Naive thymus-derived CD8-positive, alpha-beta T cell (primary cell): ENCODE data around the gene PSAT1. TPM values are rescaled to one million over a fixed set of nuclear protein-coding genes. Genes with fewer than 3 reads are reported as not detected.

Source experiments
- ATAC-seq, 2 donors: fragments of 150-1000 bp; cut with Tn5 transposase in 1 of 2; sonication (Bioruptor Pico), chemical (Tn5 transposase) in 1 of 2; 1 replicate in 1 of 2; 2 replicates in 1 of 2; pipeline ENCODE4 v1.10.0; 2021; ENCODE audit warnings: mild to moderate bottlenecking in 2 of 2, moderate library complexity in 2 of 2
- POLR2A ChIA-PET: fragments of 350-600 bp; sonication (Branson Sonifier 250); formaldehyde crosslinking; loops from one replicate; lab custom pipeline; 2021; ENCODE audit warnings: antibody characterized with exemption; lab: Charles Lee
- DNase-seq, 10 donors: peaks; one replicate each; pipeline versions ENCODE4 v3.0.0 to v3.0.0-alpha.2; 2020 to 2022
- H3K27ac Mint-ChIP-seq, 10 donors: one replicate each; pipeline ENCODE4 v1.8.0; 2020 to 2022; ENCODE audit warnings: mild to moderate bottlenecking in 10 of 10, mixed read lengths in 10 of 10, moderate library complexity in 4 of 10, inconsistent platforms in 1 of 10
- H3K27me3 Mint-ChIP-seq, 5 donors: one replicate each; pipeline ENCODE4 v1.8.0; 2021 to 2022; ENCODE audit warnings: mixed read lengths in 5 of 5
- H3K36me3 Mint-ChIP-seq, 3 donors: one replicate each; pipeline ENCODE4 v1.8.0; 2020 to 2022; ENCODE audit warnings: mixed read lengths in 3 of 3, mild to moderate bottlenecking in 2 of 3, inconsistent platforms in 1 of 3
- H3K4me1 Mint-ChIP-seq, 4 donors: one replicate each; pipeline ENCODE4 v1.8.0; 2021 to 2022; ENCODE audit warnings: mixed read lengths in 4 of 4
- H3K4me3 Mint-ChIP-seq, 10 donors: one replicate each; pipeline ENCODE4 v1.8.0; 2020 to 2022; ENCODE audit warnings: mild to moderate bottlenecking in 10 of 10, mixed read lengths in 10 of 10, moderate library complexity in 6 of 10, inconsistent platforms in 1 of 10
- H3K9me3 Mint-ChIP-seq, 9 donors: one replicate each; pipeline ENCODE4 v1.8.0; 2020 to 2022; ENCODE audit warnings: mixed read lengths in 9 of 9, mild to moderate bottlenecking in 3 of 9, inconsistent platforms in 1 of 9, moderate library complexity in 1 of 9
- polyA plus RNA-seq, 3 donors: library from polyadenylated mRNA; unstranded; fragments of 300-500 nt; fragmentation: Illumina TruSeq; gene quantifications; one replicate each; pipeline ENCODE4 v1.2.3, GENCODE V29; 2021
- total RNA-seq, 8 experiments: library from RNA in 2 of 8; stranded (reverse) in 2 of 8; gene quantifications; one replicate each; pipeline ENCODE4 v1.2.3 and lab custom pipeline; 2021 to 2026

Gene PSAT1
- total and polyA plus RNA-seq, 5 experiments from 2014 or later = 12.1 to 29.3 (median 20.1) TPM

DNA sequence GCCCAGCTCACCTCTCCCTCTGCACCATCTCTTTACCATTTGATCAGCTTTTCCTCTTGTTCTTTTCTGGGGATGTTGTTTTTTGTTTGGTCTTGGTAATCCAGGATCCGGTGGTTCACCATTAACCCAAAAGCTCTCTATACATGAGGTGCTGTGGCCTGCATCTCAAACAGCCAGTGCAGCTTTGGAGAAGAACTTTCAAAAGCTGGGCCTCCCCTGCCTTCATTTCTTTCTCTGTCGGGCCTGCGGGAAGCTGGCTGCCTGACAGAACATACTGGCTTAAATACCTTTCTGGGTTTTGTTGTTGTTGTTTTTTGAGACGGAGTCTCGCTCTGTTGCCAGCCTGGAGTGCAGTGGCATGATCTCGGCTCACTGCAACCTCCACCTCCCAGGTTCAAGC is 12.1 kb downstream of the PSAT1 start:
- ATAC-seq = no peak
- peaks cover 3 to 61% (median 36%) of the 10 kb centered on the region in 3 donors for H3K36me3 Mint-ChIP-seq

DNA sequence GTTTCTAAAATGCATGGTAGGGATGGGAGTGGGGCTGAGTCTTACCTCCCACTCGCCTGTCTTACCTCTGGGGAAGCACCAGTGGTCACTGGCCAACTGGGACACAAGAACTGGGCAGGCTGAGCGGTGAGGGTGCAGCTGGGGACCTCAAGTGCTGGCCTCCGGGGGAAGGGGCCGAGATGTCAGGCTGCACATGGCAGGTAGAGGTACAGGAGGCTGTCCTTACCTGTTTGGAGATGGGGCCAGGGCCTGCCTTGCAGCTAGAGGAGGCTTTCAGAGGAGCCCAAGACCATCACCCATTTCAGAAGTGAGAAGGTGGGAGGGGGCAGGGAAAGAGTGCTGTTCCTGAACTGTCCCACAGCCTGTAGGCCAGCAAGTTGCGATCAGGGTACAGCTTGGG is 14.2 kb downstream of the PSAT1 start:
- Mint-ChIP-seq H3K4me1 (peaks cover 0 to 5% (median 0%) of the 10 kb centered on the region in 4 donors), H3K27ac (peak overlapping the region in 1 of 10 donors; percentile 2), H3K36me3 (peaks cover 0 to 47% (median 27%) of the 10 kb centered on the region in 3 donors), H3K9me3 (no peaks in the 10 kb centered on the region), H3K27me3 (no peaks in the 10 kb centered on the region), H3K4me3 (no peak overlapping the region)
- POLR2A ChIA-PET = no interaction called here
- DNase-seq (no peak), ATAC-seq (no peak)

More for the DNA sequence above, 12.1 kb downstream of the PSAT1 start:
- POLR2A ChIA-PET = no interaction called here
- no peaks in the 10 kb centered on the region for H3K4me1 Mint-ChIP-seq
- H3K4me3 Mint-ChIP-seq = no peak overlapping the region
- H3K9me3 Mint-ChIP-seq = no peaks in the 10 kb centered on the region
- H3K27me3 Mint-ChIP-seq = no peaks in the 10 kb centered on the region
- DNase-seq = no peak
- no peak overlapping the region for H3K27ac Mint-ChIP-seq

DNA sequence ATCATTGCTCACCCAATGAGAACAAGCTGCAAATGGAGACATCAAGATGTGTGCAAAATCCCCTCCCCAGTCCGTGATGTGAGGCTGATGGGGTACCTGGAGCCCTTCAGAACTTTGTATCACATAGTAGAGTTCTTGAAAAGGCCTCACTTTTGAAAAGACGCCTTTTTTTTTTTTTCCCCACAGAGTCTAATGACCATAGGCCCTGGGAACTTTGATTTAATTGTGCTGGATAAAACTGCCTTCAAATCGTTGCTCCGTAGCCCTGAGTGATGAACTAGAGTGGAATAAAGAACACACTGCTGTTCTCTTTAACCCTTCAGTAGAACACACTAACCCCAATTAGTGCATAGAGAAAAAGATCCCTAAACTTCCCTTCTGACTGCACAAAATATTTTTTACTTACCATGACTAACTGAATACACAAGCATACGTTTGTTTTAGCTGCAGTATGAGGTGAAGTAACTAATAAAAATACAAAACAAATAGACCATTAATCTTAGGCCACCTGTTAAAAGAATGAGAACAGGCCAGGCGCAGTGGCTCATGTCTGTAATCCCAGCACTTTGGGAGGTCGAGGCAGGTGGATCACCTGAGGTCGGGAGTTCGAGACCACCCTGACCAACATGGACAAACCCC is 15.1 kb downstream of the PSAT1 start:
- no peak for ATAC-seq
- POLR2A ChIA-PET = interaction anchor here (0.7 kb wide), 1 partner anchor 16 kb away, joined by 3 read pairs; no protein-coding TSS in a partner anchor

DNA sequence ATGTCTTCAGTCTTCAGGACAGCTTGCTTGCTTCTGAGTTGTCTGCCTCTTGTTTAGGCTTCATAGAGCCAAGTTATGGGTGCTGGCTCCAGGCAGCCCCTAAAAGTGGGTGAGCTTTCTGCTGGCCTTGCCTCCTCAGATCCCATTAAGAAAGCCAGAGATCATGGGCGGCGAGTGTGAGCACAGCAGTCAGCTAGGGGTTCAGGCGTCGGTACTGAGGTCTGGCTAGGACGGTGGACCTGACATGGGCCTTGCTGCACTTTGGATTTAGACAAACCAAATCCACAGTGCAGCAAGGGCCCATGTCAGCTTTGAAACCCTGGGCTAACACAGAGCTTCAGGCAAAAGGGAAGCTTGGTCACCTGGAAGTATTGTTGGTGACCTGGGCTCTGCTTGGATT is 17.6 kb downstream of the PSAT1 start:
- H3K4me1 Mint-ChIP-seq = peaks cover 0 to 5% (median 0%) of the 10 kb centered on the region in 4 donors
- no peaks in the 10 kb centered on the region for H3K27me3 Mint-ChIP-seq
- no peak for ATAC-seq
- peak overlapping the region in 3 of 10 donors; percentile 11 to 48 (median 32) for H3K27ac Mint-ChIP-seq
- H3K9me3 Mint-ChIP-seq = no peaks in the 10 kb centered on the region
- H3K4me3 Mint-ChIP-seq = no peak overlapping the region
- POLR2A ChIA-PET = no interaction called here
- peaks cover 16 to 51% (median 46%) of the 10 kb centered on the region in 3 donors for H3K36me3 Mint-ChIP-seq
- DNase-seq = no peak

More for the DNA sequence above, 15.1 kb downstream of the PSAT1 start:
- Mint-ChIP-seq H3K27ac (no peak overlapping the region), H3K4me1 (peaks cover 0 to 5% (median 0%) of the 10 kb centered on the region in 4 donors), H3K4me3 (no peak overlapping the region), H3K36me3 (peaks cover 6 to 49% (median 35%) of the 10 kb centered on the region in 3 donors), H3K9me3 (no peaks in the 10 kb centered on the region), H3K27me3 (no peaks in the 10 kb centered on the region)
- DNase-seq = no peak

DNA sequence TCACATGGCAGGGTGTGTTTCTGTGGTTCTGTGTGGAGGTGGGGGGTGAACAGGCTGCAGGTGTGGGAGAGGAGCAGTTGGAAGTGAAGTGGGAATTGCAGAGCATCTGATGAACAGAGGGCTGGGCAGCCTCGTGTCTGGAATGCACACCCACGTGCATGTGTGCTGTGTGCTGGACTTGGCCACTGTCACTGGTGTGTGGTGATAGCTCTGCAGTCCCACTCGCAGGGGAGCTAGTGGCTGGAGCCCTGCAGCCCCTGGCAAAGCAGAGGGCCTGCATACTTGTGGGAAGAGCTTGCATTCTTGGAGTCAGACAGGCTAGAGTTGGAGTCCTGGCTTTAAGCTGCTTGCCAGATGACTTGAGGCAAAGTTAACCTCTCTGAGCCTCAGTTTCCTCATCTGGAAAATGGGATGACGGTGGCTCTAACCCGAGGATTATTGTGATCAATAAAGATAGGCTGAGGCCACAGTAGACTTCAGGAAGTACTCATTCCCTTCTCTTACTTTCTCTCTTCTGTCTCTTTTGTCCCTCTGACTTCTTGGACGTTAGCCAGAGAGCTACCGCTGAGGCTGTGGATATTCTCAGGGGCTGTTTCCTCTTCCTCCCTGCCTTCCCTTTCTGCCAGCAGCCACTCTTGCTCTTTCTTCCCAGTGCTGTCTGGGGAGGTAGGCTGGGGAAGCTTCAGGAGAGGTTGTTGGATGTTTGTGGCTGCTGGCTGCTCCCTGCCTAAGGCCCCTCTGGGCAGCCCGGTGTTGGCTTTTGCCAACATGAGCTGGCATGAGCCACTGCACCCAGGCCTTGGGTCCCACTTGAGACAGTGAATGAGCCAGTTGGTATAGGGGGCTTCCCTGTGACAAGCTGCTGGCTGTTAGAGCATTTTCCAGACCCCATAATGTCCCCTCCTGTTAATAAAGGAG is 18.3 kb downstream of the PSAT1 start:
- H3K27me3 Mint-ChIP-seq = no peaks in the 10 kb centered on the region
- peak overlapping the region in 4 of 10 donors; percentile 32 to 56 (median 43) for H3K27ac Mint-ChIP-seq
- peaks cover 0 to 5% (median 0%) of the 10 kb centered on the region in 4 donors for H3K4me1 Mint-ChIP-seq
- H3K36me3 Mint-ChIP-seq = peaks cover 23 to 52% (median 47%) of the 10 kb centered on the region in 3 donors
- H3K4me3 Mint-ChIP-seq = no peak overlapping the region
- ATAC-seq = no peak
- DNase-seq = no peak
- H3K9me3 Mint-ChIP-seq = no peaks in the 10 kb centered on the region
- POLR2A ChIA-PET = no interaction called here

DNA sequence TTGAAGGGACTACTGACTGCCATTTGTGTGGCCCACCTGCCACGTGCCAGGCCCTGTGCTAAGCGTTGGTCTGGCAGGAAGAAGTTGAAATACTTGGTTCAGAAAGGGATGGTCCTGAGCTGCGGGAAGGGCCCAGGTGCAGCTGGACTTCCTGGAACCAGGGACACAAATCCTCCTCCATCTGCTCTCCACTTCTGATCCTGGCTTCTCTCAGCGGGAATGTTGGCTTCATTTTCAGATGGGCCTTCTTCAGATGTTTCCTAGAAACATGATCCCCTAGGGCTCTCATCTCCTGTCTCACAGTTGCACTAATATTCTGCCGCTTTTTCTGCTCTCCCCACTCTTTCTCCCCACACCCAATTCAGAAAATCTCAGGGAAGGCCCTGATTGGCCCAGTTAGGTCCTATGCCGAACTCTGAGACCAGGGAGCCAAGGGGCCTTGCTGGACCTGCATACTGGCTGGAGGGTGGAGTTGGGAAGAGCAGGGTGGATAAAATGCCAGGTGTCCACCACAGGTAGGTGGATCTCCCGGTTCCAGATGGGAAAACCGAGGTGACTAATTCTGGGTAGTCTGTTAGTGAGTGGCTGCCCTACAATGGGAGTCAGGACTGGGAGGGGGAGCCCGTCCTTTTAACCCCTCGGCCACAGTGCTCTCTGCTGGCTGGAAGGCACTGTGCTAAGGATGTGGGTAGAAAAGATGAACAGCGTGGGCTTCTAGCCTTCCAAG is 19.4 kb downstream of the PSAT1 start:
- no peak overlapping the region for H3K4me3 Mint-ChIP-seq
- POLR2A ChIA-PET = no interaction called here
- H3K27me3 Mint-ChIP-seq = no peaks in the 10 kb centered on the region

DNA sequence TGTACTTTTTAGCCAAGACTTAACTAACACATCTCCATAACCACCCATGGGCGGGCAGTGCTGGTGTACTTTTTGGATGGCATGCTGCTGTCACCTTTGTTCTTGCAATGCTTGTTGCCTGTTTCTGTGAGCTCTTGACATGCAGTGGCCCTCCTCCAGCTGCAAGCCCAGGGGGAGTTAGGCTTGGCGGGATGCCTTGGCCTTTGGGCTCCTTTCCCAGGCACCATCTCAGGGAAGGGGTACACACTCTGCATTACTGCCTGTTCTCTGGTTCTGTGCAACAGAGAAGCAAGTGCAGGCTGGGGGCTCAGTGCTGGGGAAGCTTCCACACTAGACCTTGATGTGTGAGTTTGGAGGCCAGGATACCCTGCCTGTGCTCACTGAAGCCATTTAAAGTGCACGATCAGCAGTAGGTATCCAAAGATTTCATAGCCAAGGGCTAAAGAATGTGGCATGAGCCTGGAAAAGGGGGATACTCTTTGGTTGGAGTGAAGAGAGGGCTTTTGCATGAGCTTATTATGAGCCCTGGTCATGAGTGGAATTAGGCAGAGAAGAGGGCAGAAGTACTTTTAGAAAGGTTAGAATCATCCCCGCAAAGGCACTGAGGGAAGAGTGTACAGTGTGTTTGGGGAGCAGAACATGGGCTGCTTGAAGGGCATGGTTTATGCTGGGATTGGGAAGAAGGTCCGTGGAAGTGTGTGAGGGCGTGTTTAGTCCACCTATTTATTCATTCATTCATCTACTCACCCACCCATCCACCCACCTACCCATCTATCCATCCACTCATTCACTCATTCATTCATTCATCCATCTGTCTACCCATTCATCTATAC is 22.5 kb downstream of the PSAT1 start:
- Mint-ChIP-seq H3K9me3 (no peaks in the 10 kb centered on the region), H3K27me3 (no peaks in the 10 kb centered on the region), H3K4me1 (peaks cover 0 to 5% (median 0%) of the 10 kb centered on the region in 4 donors), H3K4me3 (no peak overlapping the region), H3K36me3 (peaks cover 23 to 44% (median 43%) of the 10 kb centered on the region in 3 donors), H3K27ac (no peak overlapping the region)
- ATAC-seq (no peak), DNase-seq (no peak)
- POLR2A ChIA-PET = no interaction called here

More for the DNA sequence above, 19.4 kb downstream of the PSAT1 start:
- peaks cover 23 to 49% (median 44%) of the 10 kb centered on the region in 3 donors for H3K36me3 Mint-ChIP-seq
- no peaks in the 10 kb centered on the region for H3K9me3 Mint-ChIP-seq
- peak overlapping the region in 2 of 10 donors; percentile 46 to 60 for H3K27ac Mint-ChIP-seq
- ATAC-seq = no peak
- DNase-seq = no peak
- peaks cover 0 to 5% (median 0%) of the 10 kb centered on the region in 4 donors for H3K4me1 Mint-ChIP-seq

DNA sequence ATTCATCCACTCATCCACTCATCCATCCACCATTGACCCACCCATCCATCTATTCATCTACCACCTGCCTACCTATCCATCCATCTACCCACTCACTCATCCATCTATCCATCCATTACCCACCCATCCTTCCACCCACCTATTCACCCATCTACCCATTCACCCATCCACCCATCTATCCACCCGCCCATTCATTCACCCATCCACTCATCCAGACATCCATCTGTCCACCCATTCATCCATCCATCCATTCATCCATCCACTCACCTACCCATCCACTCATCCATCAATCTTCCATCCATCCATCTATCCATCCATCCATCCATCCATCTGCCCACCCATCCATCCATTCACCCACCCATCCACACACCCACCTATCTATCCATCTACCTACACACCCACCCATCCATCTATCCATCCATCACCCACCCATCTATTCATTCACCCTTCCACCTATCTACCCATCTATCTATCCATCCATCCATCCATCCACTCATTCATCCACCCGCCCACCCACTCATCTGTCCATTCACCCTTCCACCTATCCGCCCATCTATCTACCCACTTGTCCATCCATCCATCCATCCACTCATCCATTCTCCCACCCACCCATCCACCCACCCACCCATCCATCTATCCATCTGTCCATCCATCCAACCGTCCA is 23.2 kb downstream of the PSAT1 start:
- POLR2A ChIA-PET = no interaction called here
- Mint-ChIP-seq H3K9me3 (no peaks in the 10 kb centered on the region), H3K27me3 (no peaks in the 10 kb centered on the region), H3K4me1 (peaks cover 0 to 2% (median under 1%) of the 10 kb centered on the region in 4 donors), H3K27ac (peak overlapping the region in 1 of 10 donors; percentile 17), H3K36me3 (peaks cover 23 to 44% (median 43%) of the 10 kb centered on the region in 3 donors), H3K4me3 (no peak overlapping the region)
- no peak for ATAC-seq
- DNase-seq = no peak

DNA sequence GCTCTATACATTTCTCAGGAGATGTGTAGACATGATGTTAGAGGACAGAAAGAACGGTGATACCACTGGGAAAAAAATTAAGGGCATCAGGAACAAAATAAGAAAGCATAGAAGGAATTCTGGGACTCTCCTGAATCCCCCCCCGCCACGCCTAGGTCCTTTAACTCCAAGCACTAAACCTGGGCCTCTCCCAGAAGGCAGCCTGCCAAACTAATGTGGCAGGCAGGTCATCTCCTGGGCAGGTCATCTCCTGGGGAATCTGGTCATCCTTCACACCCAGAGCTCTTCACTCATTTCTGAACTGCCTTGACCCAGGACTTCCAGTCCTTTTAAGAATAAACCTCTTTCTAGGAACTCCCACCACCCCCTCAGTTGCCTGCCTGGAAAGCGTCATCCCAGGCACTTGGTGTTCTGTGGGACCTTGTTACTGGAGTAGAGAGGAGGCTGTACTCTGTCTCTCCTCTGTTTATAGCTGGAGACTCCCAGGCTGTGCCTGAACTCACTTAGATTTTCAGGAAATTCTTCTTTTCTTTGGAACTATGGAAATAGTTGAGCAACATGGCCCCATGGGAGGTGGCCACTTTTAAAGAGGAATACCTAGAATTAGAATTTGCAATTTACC is 24.1 kb downstream of the PSAT1 start:
- no peaks in the 10 kb centered on the region for H3K9me3 Mint-ChIP-seq
- peaks cover 23 to 44% (median 43%) of the 10 kb centered on the region in 3 donors for H3K36me3 Mint-ChIP-seq
- H3K4me1 Mint-ChIP-seq = peaks cover 0 to 7% (median 5%) of the 10 kb centered on the region in 4 donors
- H3K4me3 Mint-ChIP-seq = no peak overlapping the region
- no peak for DNase-seq
- POLR2A ChIA-PET = no interaction called here
- H3K27me3 Mint-ChIP-seq = no peaks in the 10 kb centered on the region
- no peak overlapping the region for H3K27ac Mint-ChIP-seq
- ATAC-seq = no peak

DNA sequence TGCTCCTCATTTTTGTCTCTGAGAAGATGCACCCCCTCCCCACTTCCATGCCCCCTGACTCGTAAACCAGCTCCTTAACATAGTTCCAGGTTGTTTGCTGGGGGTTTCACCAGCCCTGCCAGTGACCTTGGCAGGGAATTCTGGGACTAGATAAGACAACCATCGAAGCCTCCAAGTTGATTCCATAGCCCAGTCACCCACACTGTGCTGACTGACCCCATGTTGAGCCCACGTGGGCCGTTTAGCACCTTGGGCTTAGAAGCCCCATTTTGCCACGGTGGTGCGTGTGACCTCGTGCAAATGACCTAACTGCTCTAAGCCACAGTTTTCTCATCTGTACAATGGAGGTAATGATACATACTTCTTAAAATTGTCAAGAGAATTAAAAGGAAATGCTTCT is 24.6 kb downstream of the PSAT1 start:
- no peak for DNase-seq
- POLR2A ChIA-PET = no interaction called here
- no peaks in the 10 kb centered on the region for H3K27me3 Mint-ChIP-seq

DNA sequence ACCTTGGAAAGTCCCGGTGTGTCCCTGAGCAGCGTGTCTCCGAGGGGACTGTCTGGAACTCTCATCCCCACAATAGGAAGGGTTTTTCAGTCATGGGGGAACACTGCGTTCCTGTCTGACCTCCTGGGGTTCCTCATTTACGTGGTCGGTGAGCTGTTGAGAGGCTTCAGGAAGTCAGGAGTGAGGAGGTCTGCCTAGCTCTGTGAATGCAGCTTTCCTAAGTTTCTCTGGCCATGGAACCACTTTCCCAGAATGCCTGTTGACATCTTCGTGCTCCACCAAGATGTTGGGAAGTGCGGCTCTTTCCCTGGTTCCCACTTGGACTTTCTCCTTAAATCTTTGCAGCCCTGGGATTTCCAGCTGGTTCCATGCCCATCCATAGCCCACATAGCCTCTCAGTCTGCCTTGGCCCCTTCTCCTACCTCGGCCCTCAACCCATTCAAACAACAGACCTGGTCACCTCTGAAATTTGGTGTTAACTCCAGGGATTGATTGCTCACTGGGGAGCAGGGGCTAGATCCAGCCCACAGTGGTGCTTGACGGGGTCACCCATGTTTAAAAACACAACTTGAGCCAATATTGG is 27.2 kb downstream of the PSAT1 start:
- H3K4me3 Mint-ChIP-seq = no peak overlapping the region
- H3K36me3 Mint-ChIP-seq = peaks cover 10 to 35% (median 26%) of the 10 kb centered on the region in 3 donors
- POLR2A ChIA-PET = no interaction called here
- no peaks in the 10 kb centered on the region for H3K9me3 Mint-ChIP-seq
- peaks cover 0 to 7% (median 5%) of the 10 kb centered on the region in 4 donors for H3K4me1 Mint-ChIP-seq
- ATAC-seq = no peak
- peak overlapping the region in 1 of 10 donors; percentile 25 for H3K27ac Mint-ChIP-seq
- H3K27me3 Mint-ChIP-seq = no peaks in the 10 kb centered on the region
- DNase-seq = no peak

More for the DNA sequence above, 24.6 kb downstream of the PSAT1 start:
- H3K27ac Mint-ChIP-seq = no peak overlapping the region
- no peaks in the 10 kb centered on the region for H3K9me3 Mint-ChIP-seq
- H3K36me3 Mint-ChIP-seq = peaks cover 20 to 40% (median 40%) of the 10 kb centered on the region in 3 donors
- H3K4me3 Mint-ChIP-seq = no peak overlapping the region
- peaks cover 0 to 7% (median 5%) of the 10 kb centered on the region in 4 donors for H3K4me1 Mint-ChIP-seq
- no peak for ATAC-seq
